ENCODE data around the gene LRMDA.
A peak's percentile ranks its signal among the peaks of the same experiment; 100 is the strongest.

The LRMDA gene

GRCh38 chr10:76305930-76306615 is 874.6 kb downstream of the LRMDA start:
- no peak for DNase-seq (ENCODE audit: low read depth)

- no peak for DNase-seq (ENCODE audit: low read depth)
Observed at GRCh38 chr10:76306856-76307255, 875.4 kb downstream of the LRMDA start.

GRCh38 chr10:76309070-76309469 is 877.6 kb downstream of the LRMDA start:
- DNase-seq (ENCODE audit: low read depth) = no peak

- no peak for DNase-seq (ENCODE audit: low read depth)
Observed at GRCh38 chr10:76309741-76310587, 878.5 kb downstream of the LRMDA start.

- no peak for DNase-seq (ENCODE audit: low read depth)
Observed at GRCh38 chr10:76310588-76311080, 879.2 kb downstream of the LRMDA start.

GRCh38 chr10:76311752-76312636 is 880.6 kb downstream of the LRMDA start:
- no peak for DNase-seq (ENCODE audit: low read depth)

- DNase-seq (ENCODE audit: low read depth) = no peak
Observed at GRCh38 chr10:76315240-76315639, 883.8 kb downstream of the LRMDA start.

GRCh38 chr10:76316234-76316633 is 884.8 kb downstream of the LRMDA start:
- DNase-seq (ENCODE audit: low read depth) = no peak

- no peak for DNase-seq (ENCODE audit: low read depth)
Observed at GRCh38 chr10:76317078-76317477, 885.7 kb downstream of the LRMDA start.

- DNase-seq (ENCODE audit: low read depth) = no peak
Observed at GRCh38 chr10:76318211-76318610, 886.8 kb downstream of the LRMDA start.

- no peak for DNase-seq (ENCODE audit: low read depth)
Observed at GRCh38 chr10:76319661-76320060, 888.2 kb downstream of the LRMDA start.

- DNase-seq (ENCODE audit: low read depth) = no peak
Observed at GRCh38 chr10:76324283-76324682, 892.9 kb downstream of the LRMDA start.

GRCh38 chr10:76327441-76327840 is 896.0 kb downstream of the LRMDA start:
- no peak for DNase-seq (ENCODE audit: low read depth)

- no peak for DNase-seq (ENCODE audit: low read depth)
Observed at GRCh38 chr10:76328348-76328747, 896.9 kb downstream of the LRMDA start.

- DNase-seq (ENCODE audit: low read depth) = peak; percentile 40
Observed at GRCh38 chr10:76329891-76330575, 898.6 kb downstream of the LRMDA start.

- DNase-seq (ENCODE audit: low read depth) = no peak
Observed at GRCh38 chr10:76331742-76332141, 900.3 kb downstream of the LRMDA start.

GRCh38 chr10:76333326-76333725 is 901.9 kb downstream of the LRMDA start:
- DNase-seq (ENCODE audit: low read depth) = no peak

- DNase-seq (ENCODE audit: low read depth) = no peak
Observed at GRCh38 chr10:76333796-76334195, 902.4 kb downstream of the LRMDA start.

- DNase-seq (ENCODE audit: low read depth) = no peak
Observed at GRCh38 chr10:76334255-76334654, 902.8 kb downstream of the LRMDA start.

- no peak for DNase-seq (ENCODE audit: low read depth)
Observed at GRCh38 chr10:76336213-76336963, 905.0 kb downstream of the LRMDA start.

- DNase-seq (ENCODE audit: low read depth) = peak; percentile 19
Observed at GRCh38 chr10:76337641-76338040, 906.2 kb downstream of the LRMDA start.
